ENCODE measurements around the gene SPECC1L.

The SPECC1L gene

GRCh38 chr22:24429411-24430365 lies 159.1 kb downstream of the SPECC1L start:
- TF ChIP-seq CEBPB (IDR thresholded peaks at IDR 0.05) (no peak), NFIC (IDR thresholded peaks at IDR 0.05) (0 out of 2 replicates have a peak, but pooled peaks have one; percentile 22)

GRCh38 chr22:24430431-24431308 lies 160.0 kb downstream of the SPECC1L start:
- no peak for TF ChIP-seq FOXM1 (IDR thresholded peaks at IDR 0.05; ENCODE audit: borderline replicate concordance, low read depth)
- no peak for TF ChIP-seq NFIC (IDR thresholded peaks at IDR 0.05)
- TF ChIP-seq CEBPB (IDR thresholded peaks at IDR 0.05) = no peak
- no peak for TF ChIP-seq MAX (IDR thresholded peaks at IDR 0.05)
- TF ChIP-seq RAD21 (IDR thresholded peaks at IDR 0.05; ENCODE audit: low read depth) = no peak
- TF ChIP-seq, protein P1, sequence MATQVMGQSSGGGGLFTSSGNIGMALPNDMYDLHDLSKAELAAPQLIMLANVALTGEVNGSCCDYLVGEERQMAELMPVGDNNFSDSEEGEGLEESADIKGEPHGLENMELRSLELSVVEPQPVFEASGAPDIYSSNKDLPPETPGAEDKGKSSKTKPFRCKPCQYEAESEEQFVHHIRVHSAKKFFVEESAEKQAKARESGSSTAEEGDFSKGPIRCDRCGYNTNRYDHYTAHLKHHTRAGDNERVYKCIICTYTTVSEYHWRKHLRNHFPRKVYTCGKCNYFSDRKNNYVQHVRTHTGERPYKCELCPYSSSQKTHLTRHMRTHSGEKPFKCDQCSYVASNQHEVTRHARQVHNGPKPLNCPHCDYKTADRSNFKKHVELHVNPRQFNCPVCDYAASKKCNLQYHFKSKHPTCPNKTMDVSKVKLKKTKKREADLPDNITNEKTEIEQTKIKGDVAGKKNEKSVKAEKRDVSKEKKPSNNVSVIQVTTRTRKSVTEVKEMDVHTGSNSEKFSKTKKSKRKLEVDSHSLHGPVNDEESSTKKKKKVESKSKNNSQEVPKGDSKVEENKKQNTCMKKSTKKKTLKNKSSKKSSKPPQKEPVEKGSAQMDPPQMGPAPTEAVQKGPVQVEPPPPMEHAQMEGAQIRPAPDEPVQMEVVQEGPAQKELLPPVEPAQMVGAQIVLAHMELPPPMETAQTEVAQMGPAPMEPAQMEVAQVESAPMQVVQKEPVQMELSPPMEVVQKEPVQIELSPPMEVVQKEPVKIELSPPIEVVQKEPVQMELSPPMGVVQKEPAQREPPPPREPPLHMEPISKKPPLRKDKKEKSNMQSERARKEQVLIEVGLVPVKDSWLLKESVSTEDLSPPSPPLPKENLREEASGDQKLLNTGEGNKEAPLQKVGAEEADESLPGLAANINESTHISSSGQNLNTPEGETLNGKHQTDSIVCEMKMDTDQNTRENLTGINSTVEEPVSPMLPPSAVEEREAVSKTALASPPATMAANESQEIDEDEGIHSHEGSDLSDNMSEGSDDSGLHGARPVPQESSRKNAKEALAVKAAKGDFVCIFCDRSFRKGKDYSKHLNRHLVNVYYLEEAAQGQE (IDR thresholded peaks at IDR 0.05; ENCODE audit: low read depth) = no peak
- TF ChIP-seq TCF12 (IDR thresholded peaks at IDR 0.05; ENCODE audit: low read depth) = no peak
- no peak for TF ChIP-seq TEAD4 (IDR thresholded peaks at IDR 0.05)
- no peak for TF ChIP-seq CREB1 (IDR thresholded peaks at IDR 0.05; ENCODE audit: low read depth)
- no peak for TF ChIP-seq EP300 (IDR thresholded peaks at IDR 0.05; ENCODE audit: borderline replicate concordance)
- no peak for TF ChIP-seq EGR1 (IDR thresholded peaks at IDR 0.05)
- no peak for TF ChIP-seq TAF1 (IDR thresholded peaks at IDR 0.05; ENCODE audit: low read depth)
- no peak for TF ChIP-seq ZBTB7A (IDR thresholded peaks at IDR 0.05; ENCODE audit: low read depth)
- no peak for TF ChIP-seq YY1 (IDR thresholded peaks at IDR 0.05; ENCODE audit: low read depth)
- TF ChIP-seq, protein P2, sequence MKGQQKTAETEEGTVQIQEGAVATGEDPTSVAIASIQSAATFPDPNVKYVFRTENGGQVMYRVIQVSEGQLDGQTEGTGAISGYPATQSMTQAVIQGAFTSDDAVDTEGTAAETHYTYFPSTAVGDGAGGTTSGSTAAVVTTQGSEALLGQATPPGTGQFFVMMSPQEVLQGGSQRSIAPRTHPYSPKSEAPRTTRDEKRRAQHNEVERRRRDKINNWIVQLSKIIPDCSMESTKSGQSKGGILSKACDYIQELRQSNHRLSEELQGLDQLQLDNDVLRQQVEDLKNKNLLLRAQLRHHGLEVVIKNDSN (IDR thresholded peaks at IDR 0.05) = no peak

- TF ChIP-seq FOXM1 (IDR thresholded peaks at IDR 0.05; ENCODE audit: borderline replicate concordance, low read depth) (no peak), TCF12 (IDR thresholded peaks at IDR 0.05; ENCODE audit: low read depth) (no peak)
These were observed 160.8 kb downstream of the SPECC1L start for GRCh38 chr22:24431309-24432034.

- TF ChIP-seq CREB1 (IDR thresholded peaks at IDR 0.05; ENCODE audit: low read depth) (no peak), NFIC (IDR thresholded peaks at IDR 0.05) (peak; percentile 90), CEBPB (IDR thresholded peaks at IDR 0.05) (no peak), YY1 (IDR thresholded peaks at IDR 0.05; ENCODE audit: low read depth) (no peak), TAF1 (IDR thresholded peaks at IDR 0.05; ENCODE audit: low read depth) (no peak), FOXM1 (IDR thresholded peaks at IDR 0.05; ENCODE audit: borderline replicate concordance, low read depth) (no peak), EP300 (IDR thresholded peaks at IDR 0.05; ENCODE audit: borderline replicate concordance) (peak; percentile 32; the same call in 1 of the 2 replicates), TEAD4 (IDR thresholded peaks at IDR 0.05) (0 out of 2 replicates have a peak, but pooled peaks have one; percentile 57), ZBTB7A (IDR thresholded peaks at IDR 0.05; ENCODE audit: low read depth) (peak; percentile 82), MAX (IDR thresholded peaks at IDR 0.05) (no peak), TCF12 (IDR thresholded peaks at IDR 0.05; ENCODE audit: low read depth) (peak; percentile 52), EGR1 (IDR thresholded peaks at IDR 0.05) (peak; percentile 58; the same call in 1 of the 2 replicates)
- TF ChIP-seq, protein P1 (IDR thresholded peaks at IDR 0.05; ENCODE audit: low read depth) = no peak
These were observed 161.6 kb downstream of the SPECC1L start for GRCh38 chr22:24432059-24432853.
